WERI-Rb-1 (cell line): Measurements from ENCODE around the gene TLL2.

ENCODE experiments used
- DNase-seq: peaks from one replicate; pipeline ENCODE4 v3.0.0-alpha.2; 2020
- H3K27ac ChIP-seq: fragments of 250-450 bp; sonication (Bioruptor Pico); 2 replicates; pipeline ENCODE4 v1.5.1; 2020; ENCODE audit warnings: mild to moderate bottlenecking, moderate library complexity
- H3K27me3 ChIP-seq: fragments of 250-450 bp; sonication (Bioruptor Pico); 2 replicates; pipeline ENCODE4 v1.5.1; 2021; ENCODE audit warnings: mild to moderate bottlenecking, low read depth, moderate library complexity; ENCODE audit not compliant: insufficient read depth, severe bottlenecking
- H3K36me3 ChIP-seq: fragments of 250-450 bp; sonication (Bioruptor Pico); 2 replicates; pipeline ENCODE4 v1.5.1; 2020; ENCODE audit warnings: mild to moderate bottlenecking, moderate library complexity
- H3K4me3 ChIP-seq: 2 replicates; pipeline ENCODE4 v1.5.1; 2011; ENCODE audit warnings: low read depth, mild to moderate bottlenecking, control low read depth, low read length
- H3K9me3 ChIP-seq: fragments of 250-450 bp; sonication (Bioruptor Pico); 2 replicates; pipeline ENCODE4 v1.5.1; 2021; ENCODE audit warnings: mild to moderate bottlenecking, moderate library complexity; ENCODE audit not compliant: severe bottlenecking
- CTCF ChIP-seq: IDR thresholded peaks from 2 replicates; pipeline ENCODE4 v1.5.1; 2011; ENCODE audit warnings: low read depth, mild to moderate bottlenecking, control low read depth, inconsistent platforms, low read length

The TLL2 gene

DNA sequence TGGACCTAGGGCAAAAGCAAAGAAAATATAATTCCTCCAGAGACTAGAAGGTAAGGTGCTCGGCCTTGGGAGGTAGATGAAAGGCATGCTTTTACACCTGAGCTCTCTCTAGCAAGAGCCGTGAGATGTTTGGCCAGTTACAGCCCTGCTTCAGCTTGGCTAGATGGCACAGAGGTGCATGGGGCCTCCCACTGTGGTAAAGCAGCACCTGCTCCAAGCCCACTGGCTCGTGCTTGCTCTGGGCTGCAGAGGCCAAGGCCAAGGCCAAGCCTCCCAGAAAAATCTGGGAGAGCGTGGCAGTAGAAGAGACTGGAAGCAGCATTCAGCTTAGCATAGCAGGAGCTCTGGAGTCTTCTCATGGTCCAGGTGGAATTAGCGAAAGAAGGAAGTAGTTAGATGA, 123.9 kb downstream of the TLL2 start:
- Histone ChIP-seq H3K27me3 (no peaks in the 10 kb centered on the region), H3K4me3 (no peak overlapping the region), H3K27ac (no peak overlapping the region), H3K36me3 (no peaks in the 10 kb centered on the region), H3K9me3 (no peaks in the 10 kb centered on the region)
- TF ChIP-seq CTCF: no peak
- no peak for DNase-seq

DNA sequence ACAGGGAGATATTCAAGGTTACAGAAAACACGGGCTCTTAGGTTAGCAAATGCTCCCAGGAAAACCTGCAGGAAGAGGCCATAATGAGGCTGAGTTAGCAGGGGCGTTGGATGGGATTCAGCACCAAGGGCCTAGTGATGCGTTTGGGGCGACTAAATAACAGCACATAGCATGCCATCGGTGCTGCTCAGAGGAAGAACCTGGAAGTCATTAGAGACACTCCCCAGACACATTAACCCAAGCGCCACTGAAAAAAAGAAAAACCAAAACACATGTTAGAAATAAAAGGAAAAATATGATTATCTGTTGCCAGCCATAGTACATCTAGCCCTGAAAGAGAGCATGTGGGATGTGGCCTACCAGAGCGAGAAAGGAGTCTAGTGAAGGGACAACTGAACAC, 126.1 kb downstream of the TLL2 start:
- H3K9me3 ChIP-seq: no peaks in the 10 kb centered on the region
- TF ChIP-seq CTCF: no peak
- no peaks in the 10 kb centered on the region for H3K27me3 ChIP-seq
- no peak overlapping the region for H3K4me3 ChIP-seq
- no peak overlapping the region for H3K27ac ChIP-seq
- no peaks in the 10 kb centered on the region for H3K36me3 ChIP-seq
- DNase-seq: no peak

- H3K36me3 ChIP-seq: no peaks in the 10 kb centered on the region
- H3K27ac ChIP-seq: no peak overlapping the region
- H3K4me3 ChIP-seq: no peak overlapping the region
- TF ChIP-seq CTCF: no peak
- H3K9me3 ChIP-seq: no peaks in the 10 kb centered on the region
- H3K27me3 ChIP-seq: no peaks in the 10 kb centered on the region
- DNase-seq: no peak
Measured at GRCh38 chr10:96387161-96387560, 126.6 kb downstream of the TLL2 start.

DNA sequence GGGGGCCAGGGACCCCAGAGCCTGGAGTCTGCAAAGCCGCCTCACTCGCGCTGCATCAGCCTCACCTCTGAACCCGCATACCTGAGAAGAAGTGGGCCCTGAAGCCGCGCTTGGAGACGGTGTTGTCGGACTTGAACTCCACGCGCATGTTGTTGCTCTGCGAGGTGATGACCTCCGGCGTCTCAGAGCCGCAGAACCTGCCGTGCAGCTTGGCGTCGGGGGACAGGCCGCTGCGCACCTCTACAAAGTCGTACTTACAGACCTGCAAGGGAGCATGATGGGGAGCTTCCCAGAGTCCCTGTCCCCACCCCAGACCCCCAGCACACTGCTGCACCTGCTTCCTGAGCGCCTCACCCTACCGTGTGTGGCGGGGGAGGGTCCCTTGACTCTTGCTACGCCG, 129.2 kb downstream of the TLL2 start:
- Histone ChIP-seq H3K4me3 (no peak overlapping the region), H3K27me3 (no peaks in the 10 kb centered on the region), H3K36me3 (no peaks in the 10 kb centered on the region), H3K9me3 (no peaks in the 10 kb centered on the region), H3K27ac (no peak overlapping the region)
- DNase-seq: no peak
- no peak for TF ChIP-seq CTCF

DNA sequence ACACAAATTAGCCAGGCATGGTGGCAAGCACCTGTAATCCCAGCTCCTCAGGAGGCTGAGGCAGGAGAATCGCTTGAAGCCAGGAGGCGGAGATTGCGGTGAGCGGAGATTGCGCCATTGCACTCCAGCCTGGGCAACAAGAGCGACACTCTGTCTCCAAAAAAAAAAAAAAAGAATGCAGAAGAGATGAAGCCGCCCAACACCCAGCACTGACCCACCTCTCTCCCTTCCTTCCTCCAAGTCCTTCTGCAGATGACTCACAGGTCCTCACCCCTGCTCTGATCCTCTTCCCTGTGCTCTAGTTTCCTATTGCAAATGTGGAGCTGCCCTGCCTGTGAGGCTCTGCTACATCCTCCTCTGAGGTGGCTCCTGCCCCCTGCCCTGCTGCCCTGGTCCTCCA, 132.9 kb downstream of the TLL2 start:
- no peak for DNase-seq
- H3K27me3 ChIP-seq: no peaks in the 10 kb centered on the region
- H3K9me3 ChIP-seq: no peaks in the 10 kb centered on the region
- no peak for TF ChIP-seq CTCF
- no peak overlapping the region for H3K4me3 ChIP-seq
- no peak overlapping the region for H3K27ac ChIP-seq
- H3K36me3 ChIP-seq: no peaks in the 10 kb centered on the region

DNA sequence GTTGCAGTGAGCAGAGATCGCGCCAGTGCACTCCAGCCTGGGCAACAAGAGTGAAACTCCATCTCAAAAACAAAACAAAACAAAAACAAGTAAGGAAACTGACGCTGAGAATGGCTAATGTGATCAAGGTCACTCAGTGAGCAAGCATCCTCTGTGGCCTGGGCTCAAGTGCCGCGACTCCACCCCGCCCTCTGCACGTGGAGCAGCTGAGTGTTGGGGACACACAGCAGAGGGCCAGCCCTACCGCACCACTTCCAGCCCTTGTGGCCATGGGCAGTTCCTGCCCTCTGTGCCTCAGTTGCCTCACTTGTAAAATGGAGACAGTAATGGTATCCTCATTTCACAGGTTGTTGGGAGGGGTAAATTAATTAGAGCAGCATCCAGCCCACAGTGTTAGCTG, 134.0 kb downstream of the TLL2 start:
- no peak for DNase-seq
- Histone ChIP-seq H3K9me3 (no peaks in the 10 kb centered on the region), H3K27me3 (no peaks in the 10 kb centered on the region), H3K36me3 (no peaks in the 10 kb centered on the region), H3K27ac (no peak overlapping the region), H3K4me3 (no peak overlapping the region)
- TF ChIP-seq CTCF: no peak
